GM21423 (cell line): Measurements from ENCODE around the gene ADAMTS2.

Experiments
- ATAC-seq: cut with Tn5 transposase; IDR thresholded peaks from one replicate; pipeline ENCODE4 v1.9.1; 2021; ENCODE audit warnings: mild to moderate bottlenecking, moderate library complexity; ENCODE audit not compliant: unreplicated experiment

ADAMTS2 gene

DNA sequence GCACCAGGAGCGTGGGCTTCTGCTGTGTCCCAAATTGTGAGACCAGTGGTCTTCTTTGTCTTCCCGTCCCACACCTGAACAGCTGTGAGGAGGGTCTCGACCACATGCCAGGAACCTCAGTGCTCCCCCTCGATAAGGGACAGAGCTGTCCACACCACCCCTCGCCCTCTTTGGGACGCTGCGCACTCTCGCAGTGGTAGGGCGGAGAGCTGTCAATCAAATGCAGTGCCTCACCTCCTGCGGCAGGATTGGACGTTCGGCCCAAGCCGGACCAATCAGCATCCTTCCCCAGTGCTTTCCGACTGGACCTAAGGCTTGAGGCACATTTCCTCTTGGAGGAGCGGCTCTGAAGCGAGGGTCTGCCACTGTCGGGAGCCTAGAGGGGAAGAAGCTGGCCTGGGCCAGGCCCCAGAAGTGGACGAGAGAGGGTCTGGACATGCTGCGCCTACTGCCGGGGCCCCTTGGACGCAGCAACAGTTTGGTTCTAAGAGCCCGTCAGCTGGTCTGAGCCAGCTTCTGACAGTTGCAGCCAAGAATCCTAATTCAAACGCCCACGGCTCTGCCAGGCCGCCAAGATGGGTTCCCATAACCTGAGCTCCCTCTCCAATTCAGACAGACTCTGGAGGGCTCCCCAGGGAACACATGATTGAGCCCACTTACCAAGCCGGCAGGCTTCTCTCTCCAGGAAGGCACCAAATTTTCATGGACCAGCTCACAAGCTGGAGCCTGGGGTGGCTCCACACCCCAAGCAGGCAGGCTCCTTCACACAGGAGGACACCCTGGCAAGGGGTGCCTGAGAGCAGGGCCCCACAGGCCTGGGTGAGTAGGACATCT, 28.1 kb upstream of the ADAMTS2 start:
- no peak for ATAC-seq

DNA sequence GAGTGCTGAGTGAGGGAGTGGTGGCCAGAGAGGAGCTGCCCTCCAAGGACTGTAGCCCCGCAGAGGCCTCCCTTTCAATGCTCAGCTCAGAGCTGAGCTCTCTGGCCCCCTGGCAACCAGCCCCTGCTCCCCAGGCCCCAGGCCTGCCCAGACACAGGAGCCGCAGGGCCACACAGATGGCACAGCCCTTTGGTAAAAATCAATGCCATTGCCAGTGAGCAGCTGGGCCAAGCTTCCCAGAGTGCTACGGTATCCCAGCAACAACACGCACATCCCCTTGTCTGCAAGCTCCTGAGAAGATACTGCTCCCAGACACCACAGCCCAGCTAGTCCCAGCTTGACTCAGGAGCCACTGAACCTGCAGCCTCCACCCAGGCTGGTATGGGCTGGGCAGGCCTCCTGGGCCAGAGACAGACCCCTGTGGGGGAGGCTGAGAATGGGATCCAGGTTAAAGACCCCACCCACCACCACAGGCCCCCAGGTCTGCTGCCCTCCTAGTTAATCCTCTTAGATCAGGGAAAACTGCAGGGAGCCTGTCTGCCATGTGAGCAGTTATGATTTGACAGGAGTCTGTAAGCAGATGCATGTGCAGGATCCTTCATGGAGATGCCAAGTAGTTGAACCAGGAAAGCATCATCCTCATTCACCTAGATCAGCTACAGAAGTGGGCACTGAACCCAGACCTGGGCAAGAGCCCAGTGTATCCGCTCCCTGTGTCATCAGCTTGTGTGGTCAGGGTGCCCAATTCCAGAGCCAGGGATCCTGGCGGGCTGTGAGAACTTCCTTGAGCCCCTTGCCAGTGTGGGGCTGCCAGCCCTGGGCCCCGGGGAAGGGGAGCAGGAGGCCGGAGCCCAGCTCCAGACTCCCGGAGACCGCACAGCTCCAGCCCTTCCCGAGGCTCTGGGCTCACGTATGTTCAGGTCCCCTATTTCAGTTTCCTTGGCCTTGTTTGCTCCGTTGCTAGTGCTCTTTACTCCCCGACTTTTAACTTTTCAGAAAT, 26.7 kb upstream of the ADAMTS2 start:
- ATAC-seq: no peak

DNA sequence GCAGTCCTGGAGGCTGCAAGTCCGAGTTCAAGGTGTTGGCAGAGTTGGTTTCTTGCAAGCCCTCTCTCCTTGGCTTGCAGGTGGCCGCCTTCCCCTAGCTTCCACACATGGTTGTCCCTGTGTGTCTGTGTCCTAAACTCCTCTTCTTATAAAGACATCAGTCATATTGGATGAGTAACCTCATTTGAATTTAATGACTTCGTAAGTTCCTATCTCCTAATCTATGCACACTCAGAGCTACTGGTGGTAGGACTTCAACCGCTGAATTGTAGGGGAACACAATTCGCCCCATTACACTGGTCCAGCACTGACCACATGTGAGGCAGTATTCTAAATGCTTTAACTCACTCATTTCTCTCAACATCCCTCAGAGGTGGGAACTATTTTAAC, 25.9 kb upstream of the ADAMTS2 start:
- ATAC-seq: no peak

DNA sequence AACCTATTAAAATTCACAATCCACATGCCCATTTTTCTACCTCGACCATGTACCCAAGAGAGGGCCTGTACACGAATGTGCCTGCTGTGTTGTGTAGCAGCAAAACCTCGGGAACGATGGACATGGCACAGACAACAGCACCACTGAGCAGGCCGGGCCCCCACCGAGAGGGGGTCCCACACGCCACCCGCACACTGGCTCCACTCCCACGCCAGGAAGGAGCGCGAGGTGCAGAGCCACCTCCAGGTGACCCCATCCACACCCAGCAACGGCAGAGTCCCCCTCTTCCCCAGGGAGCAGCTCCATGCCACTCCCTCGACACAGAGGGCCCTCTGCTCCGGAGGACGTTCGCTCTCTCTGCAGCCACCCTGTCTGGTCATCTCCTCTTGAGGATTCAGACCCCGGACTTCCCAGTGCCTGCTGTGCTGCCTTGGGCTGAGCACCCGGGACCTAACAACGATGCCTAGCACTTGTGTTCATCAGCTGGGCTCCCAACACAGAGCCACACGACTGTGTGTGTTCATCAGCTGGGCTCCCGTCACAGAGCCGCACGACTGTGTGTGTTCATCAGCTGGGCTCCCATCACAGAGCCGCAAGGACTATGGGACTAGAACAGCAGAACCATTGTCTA, 25.3 kb upstream of the ADAMTS2 start:
- ATAC-seq: no peak

DNA sequence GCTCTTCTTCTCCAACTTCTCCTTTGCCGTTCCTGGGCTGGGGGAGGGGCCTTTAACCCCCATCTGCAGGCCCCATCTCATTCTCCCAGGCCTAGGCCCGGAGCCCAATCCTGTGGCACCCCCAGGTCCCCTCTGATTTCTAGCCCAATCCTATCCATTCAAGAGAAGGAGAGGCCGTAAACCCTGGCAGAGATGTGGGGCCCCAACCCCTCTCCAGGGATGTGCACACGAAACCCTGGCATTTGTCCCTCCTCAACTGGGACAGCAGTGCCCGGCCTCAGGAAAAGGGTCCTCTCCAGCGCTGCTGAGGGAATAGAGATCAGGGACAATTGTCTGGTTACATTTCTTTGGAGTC, 24.2 kb upstream of the ADAMTS2 start:
- ATAC-seq: no peak

DNA sequence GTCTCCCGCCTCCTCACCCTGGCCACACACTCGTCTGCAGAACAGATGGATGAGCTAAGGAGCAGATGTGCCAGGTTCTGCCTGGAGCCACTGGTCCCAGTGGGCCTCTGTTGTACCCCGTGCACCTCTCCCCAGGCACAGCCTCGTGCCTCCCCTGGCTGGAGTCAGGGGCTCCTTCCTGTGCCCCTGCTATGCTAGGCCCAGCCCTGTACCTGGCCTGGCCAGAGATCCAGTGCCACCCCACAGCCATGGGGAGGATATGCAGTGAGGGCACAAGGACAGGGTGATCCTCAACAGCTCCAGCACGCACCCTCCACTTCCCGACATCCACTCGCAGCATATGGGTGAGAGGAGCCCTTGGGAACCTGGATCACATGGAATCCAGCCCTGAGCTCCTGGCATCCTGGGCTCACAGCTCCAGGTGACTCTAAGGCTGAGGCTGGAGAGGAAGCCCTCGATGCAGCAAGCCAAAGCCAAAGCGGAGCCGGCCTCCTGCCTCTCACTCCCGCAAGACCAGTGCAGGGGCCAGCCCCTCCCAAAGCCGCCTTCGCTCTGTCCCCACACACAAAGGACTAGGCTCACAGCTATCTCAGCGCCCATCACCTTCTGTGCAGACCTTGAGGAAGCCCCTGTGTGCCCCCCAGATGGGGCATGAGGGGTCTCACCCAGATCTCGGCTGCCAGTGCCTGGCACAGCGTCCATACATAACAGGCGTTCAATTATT, 23.7 kb upstream of the ADAMTS2 start:
- no peak for ATAC-seq

DNA sequence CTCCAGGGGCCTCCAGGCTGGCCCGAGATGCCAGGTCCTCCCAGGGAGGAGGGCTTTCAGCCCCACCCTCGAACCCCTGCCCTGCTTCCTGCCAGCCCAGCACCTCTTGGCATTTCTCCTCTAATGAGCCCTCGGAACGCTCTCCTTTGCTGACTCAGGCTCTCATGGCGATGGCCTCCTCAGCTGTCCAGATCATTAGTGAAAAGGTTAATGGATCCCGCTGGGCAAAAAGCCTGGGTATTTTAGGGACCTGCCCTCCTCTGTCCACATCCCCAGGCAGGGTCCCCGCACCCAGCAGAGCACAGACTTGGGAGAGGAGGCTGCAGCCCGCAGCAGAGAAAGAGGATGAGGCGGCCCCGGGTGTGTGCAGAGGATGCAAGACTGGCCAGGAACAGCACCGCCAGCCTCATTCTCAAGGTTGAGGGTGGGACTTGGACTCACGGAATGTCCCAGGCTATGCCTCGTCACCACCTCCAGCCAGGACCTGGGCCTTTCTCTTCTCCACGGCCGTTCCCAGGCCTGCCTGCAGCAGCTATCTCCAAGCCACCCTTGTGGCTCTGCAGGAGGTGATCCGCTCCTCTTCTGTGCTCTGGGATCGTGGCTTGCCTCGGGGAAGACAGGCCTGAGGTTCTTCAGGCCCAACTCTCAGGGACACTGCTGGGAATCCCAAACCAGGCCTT, 23.0 kb upstream of the ADAMTS2 start:
- ATAC-seq: no peak

DNA sequence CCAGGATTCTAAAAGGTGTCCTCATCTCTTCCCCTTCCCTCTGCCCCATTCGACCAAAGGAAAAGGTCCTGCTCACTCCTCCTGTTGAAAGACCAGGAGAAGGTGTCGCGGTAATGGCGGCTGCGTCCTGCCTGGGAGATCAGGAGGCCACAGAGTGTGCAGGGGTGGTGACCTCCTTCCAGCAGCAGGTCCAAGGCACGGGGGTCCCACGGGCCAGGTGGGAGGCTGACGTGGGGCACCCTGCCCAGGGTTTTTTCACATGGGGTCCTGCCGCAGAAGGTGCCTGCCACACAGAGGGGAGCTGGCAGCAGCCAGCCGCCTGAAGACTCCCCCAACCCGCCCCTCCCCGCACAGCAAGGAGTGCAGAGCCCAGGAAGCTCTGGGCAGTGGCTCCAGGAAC, 22.2 kb upstream of the ADAMTS2 start:
- ATAC-seq: no peak

DNA sequence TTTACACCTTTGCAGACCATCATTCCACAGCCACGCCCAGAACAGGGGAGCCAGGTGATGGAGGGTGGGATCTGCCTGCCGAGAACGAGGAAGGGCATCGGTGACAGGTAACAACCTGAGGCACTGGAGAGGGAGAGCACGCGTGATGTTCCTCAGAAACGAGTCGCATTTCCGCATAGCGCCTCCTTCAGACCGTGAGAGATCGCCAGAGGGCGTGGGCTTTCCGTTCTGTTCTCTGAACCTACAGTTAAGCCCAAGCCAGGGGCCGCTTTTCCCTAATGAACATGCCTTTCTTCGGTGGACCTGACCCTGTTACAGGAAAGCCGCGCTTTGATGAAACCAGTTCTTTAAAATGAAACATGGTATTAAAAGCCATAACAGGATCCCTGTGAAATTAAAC, 17.1 kb upstream of the ADAMTS2 start:
- no peak for ATAC-seq

DNA sequence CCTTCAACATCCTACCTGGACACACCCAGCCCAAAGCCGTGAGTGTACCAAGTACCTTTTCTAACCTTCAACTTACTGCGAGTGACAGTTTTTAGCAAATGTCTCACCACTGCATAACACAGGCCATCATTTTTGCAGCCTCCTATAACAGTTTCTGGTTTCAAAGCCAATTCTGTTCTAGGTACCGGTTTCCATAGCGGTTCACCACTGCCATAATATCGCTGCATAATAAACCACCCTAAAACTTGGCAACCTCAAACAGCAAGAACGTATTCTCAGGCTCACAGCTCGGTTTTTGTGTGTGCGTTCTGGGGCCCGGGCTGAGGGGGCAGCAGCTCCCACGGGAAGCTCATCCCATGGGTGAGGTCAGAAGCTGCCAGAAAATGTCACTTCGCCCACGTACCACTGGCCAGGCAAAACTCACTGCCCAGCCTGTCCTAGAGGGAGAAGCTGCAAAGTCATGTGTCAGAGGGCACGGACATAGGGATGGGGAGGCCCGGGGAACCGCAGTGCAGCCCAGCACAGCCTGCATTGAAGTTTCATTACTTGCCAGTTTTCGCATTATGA, 15.9 kb upstream of the ADAMTS2 start:
- ATAC-seq: no peak

DNA sequence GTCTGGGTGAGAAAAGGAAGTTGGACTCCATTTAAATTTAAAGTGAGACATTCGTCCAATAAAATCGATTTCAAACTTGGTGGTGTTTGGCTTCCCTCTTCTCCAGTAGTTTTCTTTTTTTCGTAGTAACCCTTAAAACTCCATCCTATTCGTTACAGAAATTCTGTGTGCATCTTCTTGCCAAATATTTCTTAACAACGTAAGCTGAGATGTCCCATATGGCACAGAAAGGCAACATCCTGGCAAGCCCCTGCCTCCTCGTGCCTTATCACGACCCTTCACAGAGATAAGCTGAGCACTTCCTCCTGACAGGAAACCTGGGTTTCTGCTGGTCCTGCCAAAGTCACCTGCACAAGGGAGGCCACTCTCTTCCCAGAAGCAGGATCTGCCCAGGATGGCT, 11.8 kb upstream of the ADAMTS2 start:
- ATAC-seq: no peak

DNA sequence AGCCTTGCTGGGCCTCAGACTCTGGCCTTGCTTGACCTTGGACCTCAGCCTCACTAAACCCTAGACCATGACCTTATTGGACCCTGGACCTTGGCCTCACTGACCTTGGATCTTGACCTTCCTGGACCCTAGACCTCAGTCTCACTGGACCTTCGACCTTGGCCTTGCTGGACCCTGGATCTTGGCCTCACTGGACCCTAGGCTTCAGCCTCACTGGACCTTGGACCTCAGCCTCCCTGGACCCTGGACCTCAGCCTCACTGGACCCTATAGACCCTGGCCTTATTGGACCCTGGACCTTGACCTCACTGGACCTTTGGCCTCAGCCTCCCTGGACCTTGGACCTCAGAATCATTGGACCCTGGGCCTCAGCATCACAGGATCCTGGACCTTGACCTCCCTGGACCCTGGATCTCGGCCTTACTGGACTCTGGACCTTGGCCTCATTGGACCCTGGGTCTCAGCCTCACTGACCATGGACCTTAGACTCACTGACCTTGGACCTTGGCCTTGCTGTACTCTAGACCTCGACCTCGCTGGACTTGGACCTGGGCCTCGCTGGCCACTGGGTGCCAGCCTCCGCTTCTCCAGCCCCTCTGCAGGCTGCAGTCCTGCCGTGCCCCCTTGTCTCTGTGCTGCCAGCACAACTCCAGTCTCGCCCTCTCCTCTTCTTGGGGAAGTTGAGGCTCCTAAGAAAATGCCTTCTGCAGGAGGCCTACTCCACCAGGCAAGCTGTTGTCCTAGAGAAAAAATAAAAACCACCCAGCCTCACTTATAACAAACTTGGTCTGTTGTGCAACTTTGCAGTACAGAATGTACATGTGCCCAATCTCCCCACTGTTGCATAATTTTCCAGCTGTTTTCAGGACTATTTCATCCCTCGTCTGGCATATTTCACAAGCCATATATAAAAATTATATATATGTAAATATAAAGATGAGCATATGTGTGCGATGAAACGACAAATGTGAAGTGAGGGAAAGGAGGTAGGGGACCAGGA, 11.0 kb upstream of the ADAMTS2 start:
- no peak for ATAC-seq

DNA sequence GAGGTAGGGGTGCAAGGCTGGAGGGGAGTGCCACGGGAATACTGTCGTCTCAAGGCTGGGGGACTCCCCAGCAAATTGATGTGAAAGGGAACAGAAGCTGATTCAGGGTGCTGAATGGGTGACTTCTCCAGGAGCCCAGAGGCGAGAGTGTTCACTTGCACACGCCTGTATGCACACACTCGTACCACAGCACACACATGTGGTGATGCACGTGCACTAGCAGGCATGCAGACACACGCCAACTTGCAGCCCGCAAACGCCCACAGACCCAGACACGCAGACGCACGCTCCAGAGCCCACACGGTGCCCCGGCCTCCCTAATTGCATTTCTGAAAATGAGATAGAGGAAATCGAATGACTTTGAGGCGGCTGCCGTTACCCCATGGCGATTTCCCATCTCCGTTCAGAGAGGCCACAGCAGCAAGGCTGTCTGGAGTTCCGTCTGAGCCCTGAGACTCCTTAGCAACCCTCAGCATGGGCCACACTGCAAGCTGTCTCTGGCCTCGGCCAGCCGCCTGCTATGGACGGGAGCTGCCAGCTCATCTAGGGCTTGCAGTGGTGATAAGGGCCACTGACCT, 9.1 kb upstream of the ADAMTS2 start:
- no peak for ATAC-seq

DNA sequence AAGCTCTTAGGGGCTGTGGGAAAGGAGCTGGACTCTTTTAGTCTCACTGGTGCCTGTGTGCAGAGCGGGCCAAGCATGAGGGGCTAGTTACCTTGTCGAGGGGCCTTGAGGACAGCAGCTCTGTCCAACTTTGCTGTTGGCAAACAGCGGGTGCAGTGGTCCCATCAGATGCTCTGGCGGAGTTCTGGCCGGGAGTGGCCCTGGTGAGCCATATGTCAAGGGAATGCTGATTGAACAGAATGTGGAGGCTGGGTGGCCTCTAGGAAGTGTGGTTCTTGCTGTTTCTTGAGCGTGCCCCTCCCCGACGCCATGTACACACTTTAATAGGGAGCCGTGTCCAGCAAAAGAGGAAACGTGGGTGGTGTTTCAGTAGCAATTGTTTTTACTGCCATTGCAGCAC, 3.6 kb upstream of the ADAMTS2 start:
- no peak for ATAC-seq

DNA sequence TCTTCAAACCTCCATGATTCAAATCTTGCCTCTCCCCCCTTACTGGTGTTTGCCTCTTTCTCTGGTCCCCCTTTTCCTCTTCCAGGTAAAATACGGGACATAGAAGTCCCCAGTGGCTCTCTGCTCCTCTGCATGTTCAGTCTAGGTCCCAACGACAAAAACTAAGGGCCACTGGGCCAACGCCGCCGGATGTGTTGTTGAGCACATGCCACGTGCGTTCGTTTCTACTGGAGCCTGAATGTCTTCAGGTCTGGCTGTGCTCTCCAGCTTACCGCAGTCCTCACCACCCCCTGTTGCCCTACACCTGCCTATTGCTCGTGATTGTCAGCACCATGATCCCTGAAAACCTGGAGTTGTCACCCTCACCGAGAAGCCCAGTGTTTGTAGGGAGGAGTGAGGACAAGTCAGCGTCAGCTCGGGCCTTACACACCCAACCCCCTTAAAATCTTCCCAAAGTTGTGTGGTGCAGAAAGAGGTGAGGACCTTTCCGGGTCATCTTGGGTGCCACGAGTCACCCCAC, 2.8 kb upstream of the ADAMTS2 start:
- no peak for ATAC-seq

DNA sequence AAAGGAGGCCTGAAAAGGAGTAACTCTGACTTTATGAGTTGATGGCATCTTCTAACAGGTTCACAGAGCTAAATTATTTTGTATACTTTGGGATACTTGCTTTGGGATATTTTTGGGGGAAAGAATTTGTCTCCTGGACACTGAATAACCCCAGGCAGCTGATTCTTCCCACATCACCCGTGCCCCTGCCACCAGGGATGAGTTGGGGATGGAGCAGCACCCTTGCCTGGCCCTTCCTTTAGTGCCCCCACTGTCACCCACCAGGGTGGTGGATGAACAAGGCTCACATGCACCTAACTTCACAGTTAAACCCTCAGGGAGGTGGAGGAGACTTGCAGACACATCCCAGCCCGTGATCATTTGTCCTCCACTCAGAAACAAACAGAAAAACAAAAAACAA, 2.3 kb upstream of the ADAMTS2 start:
- no peak for ATAC-seq

DNA sequence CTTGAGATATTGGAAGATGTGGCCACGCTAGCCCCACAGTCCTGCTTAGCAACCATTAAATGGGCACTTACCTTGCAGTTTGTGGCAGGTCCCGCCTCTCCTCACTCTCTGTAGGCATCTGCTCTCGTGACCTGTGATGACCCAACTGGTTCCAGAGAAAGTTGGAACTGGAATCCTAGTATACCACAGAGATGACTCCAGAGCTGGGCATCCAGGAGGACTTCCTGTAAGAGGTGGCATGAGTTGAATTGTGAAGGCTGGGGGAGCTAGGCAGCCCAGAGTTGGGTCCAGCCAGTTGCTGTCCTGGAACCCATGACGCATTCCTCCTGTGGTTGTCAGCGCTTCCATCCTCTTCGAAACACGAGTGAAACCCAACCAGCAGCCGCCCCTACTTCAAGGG, 1.6 kb upstream of the ADAMTS2 start:
- ATAC-seq: no peak

DNA sequence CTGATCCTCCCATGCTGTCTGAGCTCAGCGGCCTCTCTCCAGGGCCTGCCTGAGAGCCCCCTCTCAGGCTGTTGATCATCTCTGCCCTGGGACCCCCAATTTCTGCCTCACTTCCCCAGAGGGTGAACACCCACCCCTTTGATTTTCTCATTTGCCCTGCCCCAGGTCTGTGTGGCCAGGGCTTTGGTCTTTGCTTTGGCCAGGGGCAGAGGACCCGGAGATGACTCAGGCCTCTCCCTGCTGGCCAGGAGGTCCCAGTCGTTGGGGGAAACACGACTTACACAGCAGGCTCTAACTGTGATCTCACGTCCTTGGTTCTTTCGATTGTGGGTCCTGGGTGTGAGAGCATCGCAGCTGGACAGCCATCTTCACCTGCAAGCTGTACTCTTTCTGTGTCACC, 1.1 kb upstream of the ADAMTS2 start:
- no peak for ATAC-seq

DNA sequence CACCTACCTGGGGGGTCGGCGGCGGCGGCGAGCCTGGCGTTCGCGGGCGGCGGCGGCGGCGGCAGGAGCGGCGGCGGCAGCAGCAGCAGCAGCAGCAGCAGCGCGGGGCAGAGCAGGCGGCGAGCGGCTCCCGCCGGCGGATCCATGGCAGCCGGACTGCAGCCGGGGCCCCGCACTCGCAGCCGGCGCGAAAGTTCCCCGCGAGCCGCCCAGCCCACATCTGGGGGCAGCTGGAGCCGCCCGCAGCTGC, 153 bp downstream of the ADAMTS2 start:
- ATAC-seq: no peak
